ENCODE results near the gene FIGN. TPM values are rescaled to one million over a fixed set of nuclear protein-coding genes. Genes with fewer than 3 reads are reported as not detected.

The FIGN gene
- total RNA-seq, 3 donors from 2014 or later = 2.6 to 13.9 (median 5.0) TPM

DNA sequence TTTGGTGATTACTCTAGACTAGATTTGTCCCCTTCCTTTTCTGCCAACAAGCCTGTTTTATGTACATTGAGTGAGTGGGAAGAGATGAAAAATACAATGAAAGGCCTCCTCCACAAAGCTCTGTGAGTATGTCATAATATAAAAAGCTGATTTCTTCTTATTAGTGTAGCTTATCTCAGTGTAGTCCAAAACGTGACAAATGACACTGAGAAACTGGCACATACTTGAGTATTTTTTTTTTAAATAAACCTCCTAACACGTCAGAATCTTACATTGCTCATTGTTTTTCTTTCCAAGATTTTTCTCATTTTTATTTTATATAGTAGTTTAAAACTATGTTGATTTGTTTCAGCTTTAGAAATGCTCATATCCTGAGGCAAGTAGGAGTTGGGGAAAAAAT, 17.9 kb upstream of the FIGN start:
- H3K36me3 ChIP-seq = no peaks in the 10 kb centered on the region
- H3K27ac ChIP-seq = no peak overlapping the region
- intact Hi-C loops (cut with DNase I; ENCODE audit: low total_unique reads) = no loop called here
- H3K27me3 ChIP-seq = no peaks in the 10 kb centered on the region
- no peaks in the 10 kb centered on the region for H3K4me1 ChIP-seq
- DNase-seq (ENCODE audit: low spot score in 2 of 2) = no peak
- no peaks in the 10 kb centered on the region for H3K9me3 ChIP-seq
- H3K4me3 ChIP-seq = no peak overlapping the region
- TF ChIP-seq, protein P1, sequence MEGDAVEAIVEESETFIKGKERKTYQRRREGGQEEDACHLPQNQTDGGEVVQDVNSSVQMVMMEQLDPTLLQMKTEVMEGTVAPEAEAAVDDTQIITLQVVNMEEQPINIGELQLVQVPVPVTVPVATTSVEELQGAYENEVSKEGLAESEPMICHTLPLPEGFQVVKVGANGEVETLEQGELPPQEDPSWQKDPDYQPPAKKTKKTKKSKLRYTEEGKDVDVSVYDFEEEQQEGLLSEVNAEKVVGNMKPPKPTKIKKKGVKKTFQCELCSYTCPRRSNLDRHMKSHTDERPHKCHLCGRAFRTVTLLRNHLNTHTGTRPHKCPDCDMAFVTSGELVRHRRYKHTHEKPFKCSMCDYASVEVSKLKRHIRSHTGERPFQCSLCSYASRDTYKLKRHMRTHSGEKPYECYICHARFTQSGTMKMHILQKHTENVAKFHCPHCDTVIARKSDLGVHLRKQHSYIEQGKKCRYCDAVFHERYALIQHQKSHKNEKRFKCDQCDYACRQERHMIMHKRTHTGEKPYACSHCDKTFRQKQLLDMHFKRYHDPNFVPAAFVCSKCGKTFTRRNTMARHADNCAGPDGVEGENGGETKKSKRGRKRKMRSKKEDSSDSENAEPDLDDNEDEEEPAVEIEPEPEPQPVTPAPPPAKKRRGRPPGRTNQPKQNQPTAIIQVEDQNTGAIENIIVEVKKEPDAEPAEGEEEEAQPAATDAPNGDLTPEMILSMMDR (IDR thresholded peaks at IDR 0.05) = no peak
- TF ChIP-seq POLR2A (IDR thresholded peaks at IDR 0.05) = no peak
- no peak for TF ChIP-seq POLR2AphosphoS5 (IDR thresholded peaks at IDR 0.05)

DNA sequence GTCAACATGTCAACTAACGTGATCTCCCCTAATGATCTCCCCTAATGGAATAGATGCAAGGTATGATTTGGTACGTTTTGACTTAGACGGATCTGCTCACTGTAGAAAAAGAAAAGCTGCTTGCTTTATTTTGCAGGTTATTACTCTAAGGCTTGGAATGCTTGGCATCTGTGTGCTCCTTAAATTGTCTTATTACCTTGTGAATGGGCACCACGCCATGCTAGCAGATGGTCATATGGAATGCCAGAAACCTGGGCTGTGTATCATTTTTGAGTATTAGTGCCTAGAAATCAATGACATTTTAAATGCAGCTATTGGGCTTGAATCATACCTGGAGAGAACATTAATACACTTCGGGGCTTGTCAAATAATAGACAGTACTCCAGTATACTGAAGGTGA, 16.5 kb upstream of the FIGN start:
- Histone ChIP-seq H3K27ac (no peak overlapping the region), H3K4me1 (no peaks in the 10 kb centered on the region), H3K36me3 (no peaks in the 10 kb centered on the region), H3K9me3 (no peaks in the 10 kb centered on the region), H3K27me3 (no peaks in the 10 kb centered on the region), H3K4me3 (no peak overlapping the region)
- intact Hi-C loops (cut with DNase I; ENCODE audit: low total_unique reads) = no loop called here
- no peak for DNase-seq (ENCODE audit: low spot score in 2 of 2)
- TF ChIP-seq, protein P1 (IDR thresholded peaks at IDR 0.05) = no peak
- TF ChIP-seq POLR2A (IDR thresholded peaks at IDR 0.05) (no peak), POLR2AphosphoS5 (IDR thresholded peaks at IDR 0.05) (no peak)

DNA sequence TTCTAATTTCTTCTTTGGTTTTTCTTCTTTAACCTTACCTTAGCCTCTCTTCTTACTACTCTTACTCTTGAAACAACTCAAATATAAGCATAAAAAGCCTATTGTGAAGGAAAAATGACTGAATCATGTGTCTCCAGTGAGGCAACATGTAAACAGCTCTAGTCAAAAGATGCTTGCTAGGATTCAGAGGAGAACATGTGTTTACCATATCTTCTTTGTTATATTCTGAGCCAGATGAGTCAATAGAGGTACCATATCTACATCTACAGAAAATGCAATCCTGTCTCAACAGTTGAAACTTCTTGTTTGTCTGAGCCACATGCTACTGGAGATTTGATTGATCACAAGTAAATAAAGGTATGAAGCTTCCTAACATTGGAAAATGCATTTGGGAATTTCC, 15.9 kb upstream of the FIGN start:
- TF ChIP-seq POLR2A (IDR thresholded peaks at IDR 0.05) = no peak
- Histone ChIP-seq H3K36me3 (no peaks in the 10 kb centered on the region), H3K4me1 (no peaks in the 10 kb centered on the region), H3K4me3 (no peak overlapping the region), H3K27me3 (no peaks in the 10 kb centered on the region), H3K27ac (no peak overlapping the region), H3K9me3 (no peaks in the 10 kb centered on the region)
- intact Hi-C loops (cut with DNase I; ENCODE audit: low total_unique reads) = no loop called here
- no peak for DNase-seq (ENCODE audit: low spot score in 2 of 2)

- H3K4me1 ChIP-seq = no peaks in the 10 kb centered on the region
- TF ChIP-seq POLR2AphosphoS5 (IDR thresholded peaks at IDR 0.05) (no peak), POLR2A (IDR thresholded peaks at IDR 0.05) (no peak)
- TF ChIP-seq, protein P1 (IDR thresholded peaks at IDR 0.05) = no peak
- no peaks in the 10 kb centered on the region for H3K9me3 ChIP-seq
- intact Hi-C loops (cut with DNase I; ENCODE audit: low total_unique reads) = no loop called here
- no peak for DNase-seq (ENCODE audit: low spot score in 2 of 2)
- H3K27ac ChIP-seq = no peak overlapping the region
- H3K4me3 ChIP-seq = no peak overlapping the region
- no peaks in the 10 kb centered on the region for H3K27me3 ChIP-seq
- no peaks in the 10 kb centered on the region for H3K36me3 ChIP-seq
Observed at GRCh38 chr2:163748420-163748819, 12.6 kb upstream of the FIGN start.

GRCh38 chr2:163741435-163741834, 5.6 kb upstream of the FIGN start:
- Histone ChIP-seq H3K4me1 (no peaks in the 10 kb centered on the region), H3K4me3 (no peak overlapping the region), H3K27ac (no peak overlapping the region), H3K27me3 (no peaks in the 10 kb centered on the region), H3K9me3 (no peaks in the 10 kb centered on the region), H3K36me3 (no peaks in the 10 kb centered on the region)
- intact Hi-C loops (cut with DNase I; ENCODE audit: low total_unique reads) = no loop called here
- TF ChIP-seq POLR2AphosphoS5 (IDR thresholded peaks at IDR 0.05) = no peak
- TF ChIP-seq, protein P1 (IDR thresholded peaks at IDR 0.05) = no peak
- no peak for TF ChIP-seq POLR2A (IDR thresholded peaks at IDR 0.05)
- DNase-seq (ENCODE audit: low spot score in 2 of 2) = no peak

GRCh38 chr2:163737563-163737962, 1.8 kb upstream of the FIGN start:
- Histone ChIP-seq H3K9me3 (no peaks in the 10 kb centered on the region), H3K27me3 (no peaks in the 10 kb centered on the region), H3K27ac (no peak overlapping the region), H3K4me3 (no peak overlapping the region), H3K36me3 (no peaks in the 10 kb centered on the region), H3K4me1 (peaks cover 0 to 4% of the 10 kb centered on the region in 2 donors)
- DNase-seq (ENCODE audit: low spot score in 2 of 2) = no peak
- intact Hi-C loops (cut with DNase I; ENCODE audit: low total_unique reads) = no loop called here
- no peak for TF ChIP-seq POLR2AphosphoS5 (IDR thresholded peaks at IDR 0.05)
- TF ChIP-seq, protein P1 (IDR thresholded peaks at IDR 0.05) = no peak
- TF ChIP-seq POLR2A (IDR thresholded peaks at IDR 0.05) = no peak

All from breast epithelium (tissue), 4 donors.